Measurements from ENCODE around the gene USH2A. TPM values are rescaled to one million over a fixed set of nuclear protein-coding genes. Genes with fewer than 3 reads are reported as not detected.

The USH2A gene
- polyA plus RNA-seq, 3 donors = not detected

- peaks cover 0 to 6% (median 0%) of the 10 kb centered on the region in 7 donors for H3K9me3 Mint-ChIP-seq
- WGBS (ENCODE audit: insufficient coverage) = 83% methylated on average over 5 of the region's 6 CpGs
- no peaks in the 10 kb centered on the region for H3K36me3 Mint-ChIP-seq
Observed at GRCh38 chr1:215900684-215901083, 522.6 kb downstream of the USH2A start.

GRCh38 chr1:215899901-215900300, 523.3 kb downstream of the USH2A start:
- no peak overlapping the region for H3K27ac Mint-ChIP-seq
- H3K4me1 ChIP-seq (ENCODE audit: control insufficient read depth in 1 of 2, insufficient read depth in 2 of 2, low read length in 2 of 2) = no peaks in the 10 kb centered on the region
- DNase-seq = no peak
- no peaks in the 10 kb centered on the region for H3K4me1 Mint-ChIP-seq
- H4K20me1 ChIP-seq (ENCODE audit: insufficient read depth, low read length) = no peaks in the 10 kb centered on the region
- H3K4me2 ChIP-seq (replicated peaks; ENCODE audit: extremely low read depth, low read length, poor library complexity, severe bottlenecking) = no peak overlapping the region
- H3K36me3 ChIP-seq (replicated peaks in 1 of 2; ENCODE audit: control insufficient read depth in 1 of 2, insufficient read depth in 2 of 2, low read length in 2 of 2) = no peaks in the 10 kb centered on the region
- H2AFZ ChIP-seq (ENCODE audit: insufficient read depth, low read depth, low read length, poor library complexity, severe bottlenecking) = no peak overlapping the region
- no peak overlapping the region for H3K9ac ChIP-seq (ENCODE audit: insufficient read depth, low read length, poor library complexity, severe bottlenecking)
- no peak overlapping the region for H3K4me3 ChIP-seq (replicated peaks in 1 of 3; ENCODE audit: low read depth in 2 of 3, low read length in 3 of 3)
- H3K79me2 ChIP-seq (ENCODE audit: insufficient read depth, low read length) = no peaks in the 10 kb centered on the region
- H3K27me3 ChIP-seq (ENCODE audit: control insufficient read depth in 2 of 2, insufficient read depth in 2 of 2, low read length in 2 of 2) = no peaks in the 10 kb centered on the region
- no peaks in the 10 kb centered on the region for H3K9me3 ChIP-seq (replicated peaks in 1 of 2; ENCODE audit: control insufficient read depth in 1 of 2, insufficient read depth in 1 of 2, low read length in 2 of 2)
- 100% methylated on average over 1 of the region's 5 CpGs for WGBS (ENCODE audit: insufficient coverage)
- H3K4me3 Mint-ChIP-seq = no peak overlapping the region
- TF ChIP-seq, protein P1, sequence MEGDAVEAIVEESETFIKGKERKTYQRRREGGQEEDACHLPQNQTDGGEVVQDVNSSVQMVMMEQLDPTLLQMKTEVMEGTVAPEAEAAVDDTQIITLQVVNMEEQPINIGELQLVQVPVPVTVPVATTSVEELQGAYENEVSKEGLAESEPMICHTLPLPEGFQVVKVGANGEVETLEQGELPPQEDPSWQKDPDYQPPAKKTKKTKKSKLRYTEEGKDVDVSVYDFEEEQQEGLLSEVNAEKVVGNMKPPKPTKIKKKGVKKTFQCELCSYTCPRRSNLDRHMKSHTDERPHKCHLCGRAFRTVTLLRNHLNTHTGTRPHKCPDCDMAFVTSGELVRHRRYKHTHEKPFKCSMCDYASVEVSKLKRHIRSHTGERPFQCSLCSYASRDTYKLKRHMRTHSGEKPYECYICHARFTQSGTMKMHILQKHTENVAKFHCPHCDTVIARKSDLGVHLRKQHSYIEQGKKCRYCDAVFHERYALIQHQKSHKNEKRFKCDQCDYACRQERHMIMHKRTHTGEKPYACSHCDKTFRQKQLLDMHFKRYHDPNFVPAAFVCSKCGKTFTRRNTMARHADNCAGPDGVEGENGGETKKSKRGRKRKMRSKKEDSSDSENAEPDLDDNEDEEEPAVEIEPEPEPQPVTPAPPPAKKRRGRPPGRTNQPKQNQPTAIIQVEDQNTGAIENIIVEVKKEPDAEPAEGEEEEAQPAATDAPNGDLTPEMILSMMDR (IDR thresholded peaks at IDR 0.05) = no peak
- H3K27me3 Mint-ChIP-seq (ENCODE audit: low read depth in 3 of 3) = peaks cover 0 to 2% (median 0%) of the 10 kb centered on the region in 3 donors
- no peak overlapping the region for H3K27ac ChIP-seq (ENCODE audit: low read depth in 1 of 2, low read length in 2 of 2)
- no peaks in the 10 kb centered on the region for H3K36me3 Mint-ChIP-seq
- intact Hi-C loops (cut with micrococcal nuclease) = no loop called here
- H3K9me3 Mint-ChIP-seq = peaks cover 0 to 6% (median 0%) of the 10 kb centered on the region in 7 donors

More at GRCh38 chr1:215900684-215901083, 522.6 kb downstream of the USH2A start:
- Histone ChIP-seq H4K20me1 (ENCODE audit: insufficient read depth, low read length) (no peaks in the 10 kb centered on the region), H3K36me3 (replicated peaks in 1 of 2; ENCODE audit: control insufficient read depth in 1 of 2, insufficient read depth in 2 of 2, low read length in 2 of 2) (no peaks in the 10 kb centered on the region), H3K27me3 (ENCODE audit: control insufficient read depth in 2 of 2, insufficient read depth in 2 of 2, low read length in 2 of 2) (no peaks in the 10 kb centered on the region), H3K4me3 (replicated peaks in 1 of 3; ENCODE audit: low read depth in 2 of 3, low read length in 3 of 3) (no peak overlapping the region), H3K9me3 (replicated peaks in 1 of 2; ENCODE audit: control insufficient read depth in 1 of 2, insufficient read depth in 1 of 2, low read length in 2 of 2) (no peaks in the 10 kb centered on the region), H3K4me2 (replicated peaks; ENCODE audit: extremely low read depth, low read length, poor library complexity, severe bottlenecking) (no peak overlapping the region), H2AFZ (ENCODE audit: insufficient read depth, low read depth, low read length, poor library complexity, severe bottlenecking) (no peak overlapping the region), H3K4me1 (ENCODE audit: control insufficient read depth in 1 of 2, insufficient read depth in 2 of 2, low read length in 2 of 2) (no peaks in the 10 kb centered on the region), H3K27ac (ENCODE audit: low read depth in 1 of 2, low read length in 2 of 2) (no peak overlapping the region), H3K79me2 (ENCODE audit: insufficient read depth, low read length) (no peaks in the 10 kb centered on the region), H3K9ac (ENCODE audit: insufficient read depth, low read length, poor library complexity, severe bottlenecking) (no peak overlapping the region)
- Mint-ChIP-seq H3K27me3 (ENCODE audit: low read depth in 3 of 3) (peaks cover 0 to 2% (median 0%) of the 10 kb centered on the region in 3 donors), H3K4me1 (no peaks in the 10 kb centered on the region), H3K4me3 (no peak overlapping the region), H3K27ac (no peak overlapping the region)
- DNase-seq = no peak
- intact Hi-C loops (cut with micrococcal nuclease) = no loop called here
- TF ChIP-seq, protein P1 (IDR thresholded peaks at IDR 0.05) = no peak
